ENCODE measurements around the gene CRISPLD2.

GRCh38 chr16:84924331-84925091 is 104.7 kb downstream of the CRISPLD2 start:
- TF ChIP-seq FOXK2 (IDR thresholded peaks at IDR 0.05), result no peak
- TF ChIP-seq SP1 (IDR thresholded peaks at IDR 0.05), result no peak
- TF ChIP-seq PKNOX1 (IDR thresholded peaks at IDR 0.05), result no peak
- no peak for TF ChIP-seq ELF4 (IDR thresholded peaks at IDR 0.05)
- TF ChIP-seq SUZ12 (IDR thresholded peaks at IDR 0.05), result no peak
- no peak for TF ChIP-seq BHLHE40 (IDR thresholded peaks at IDR 0.05; ENCODE audit: borderline replicate concordance)
- TF ChIP-seq FOXM1 (IDR thresholded peaks at IDR 0.05; ENCODE audit: borderline replicate concordance), result no peak
- no peak for TF ChIP-seq HDGF (IDR thresholded peaks at IDR 0.05; ENCODE audit: borderline replicate concordance)
